Caco-2 (cell line): ENCODE data around the gene PPP6R2. TPM values are rescaled to one million over a fixed set of nuclear protein-coding genes. Genes with fewer than 3 reads are reported as not detected.

Source experiments
- BruUV-seq: library from RNA; stranded (reverse); fragments of 400-500 nt; replicated peaks from 2 replicates; lab custom pipeline; 2021; lab: Mats Ljungman, UMichigan
- CTCF ChIA-PET: fragments of 300-600 bp; sonication (Branson Sonifier 250); formaldehyde crosslinking; loops from one replicate; lab custom pipeline; 2022; ENCODE audit warnings: antibody characterized with exemption; lab: Charles Lee
- POLR2A ChIA-PET: fragments of 300-600 bp; sonication (Branson Sonifier 250); formaldehyde crosslinking; loops from one replicate; lab custom pipeline; 2022; ENCODE audit warnings: antibody characterized with exemption; lab: Charles Lee
- DNase-seq, 2 experiments: peaks; one replicate each; pipeline versions ENCODE4 v3.0.0 to v3.0.0-alpha.2; 2020 to 2022
- H3K27me3 ChIP-seq: replicated peaks from 2 replicates; pipeline ENCODE4 v1.6.0; 2011; ENCODE audit warnings: low read length; ENCODE audit not compliant: control insufficient read depth, insufficient read depth
- H3K36me3 ChIP-seq: 2 replicates; pipeline ENCODE4 v1.5.1; 2011; ENCODE audit warnings: low read length; ENCODE audit not compliant: control insufficient read depth, insufficient read depth
- H3K4me1 ChIP-seq: fragments of 250-450 bp; sonication (Bioruptor Pico); 2 replicates; pipeline ENCODE4 v1.5.1; 2020; ENCODE audit warnings: mild to moderate bottlenecking
- H3K4me3 ChIP-seq: 2 replicates; pipeline ENCODE4 v1.5.1; 2011; ENCODE audit warnings: low read depth, mild to moderate bottlenecking, control low read depth, low read length
- H3K9me3 ChIP-seq: fragments of 250-450 bp; sonication (Bioruptor Pico); 2 replicates; pipeline ENCODE4 v1.5.1; 2020; ENCODE audit warnings: mild to moderate bottlenecking, moderate library complexity
- H3K27ac Mint-ChIP-seq: one replicate; pipeline ENCODE4 v1.8.0; 2022; ENCODE audit warnings: mixed read lengths; ENCODE audit not compliant: unreplicated experiment
- H3K27me3 Mint-ChIP-seq: one replicate; pipeline ENCODE4 v1.8.0; 2022; ENCODE audit warnings: mixed read lengths; ENCODE audit not compliant: insufficient read depth, unreplicated experiment
- H3K36me3 Mint-ChIP-seq: one replicate; pipeline ENCODE4 v1.8.0; 2022; ENCODE audit warnings: mild to moderate bottlenecking, mixed read lengths; ENCODE audit not compliant: insufficient read depth, unreplicated experiment
- H3K4me1 Mint-ChIP-seq: one replicate; pipeline ENCODE4 v1.8.0; 2022; ENCODE audit warnings: low read depth, mixed read lengths; ENCODE audit not compliant: unreplicated experiment
- H3K4me3 Mint-ChIP-seq: one replicate; pipeline ENCODE4 v1.8.0; 2022; ENCODE audit warnings: mild to moderate bottlenecking, moderate library complexity, mixed read lengths; ENCODE audit not compliant: unreplicated experiment
- H3K9me3 Mint-ChIP-seq: one replicate; pipeline ENCODE4 v1.8.0; 2022; ENCODE audit warnings: mixed read lengths; ENCODE audit not compliant: unreplicated experiment
- intact Hi-C: fragments of 100-400 bp; cut with micrococcal nuclease; formaldehyde crosslinking; loops from one replicate; pipeline ENCODE4 v1.10.0; 2022; ENCODE audit not compliant: unreplicated experiment
- total RNA-seq: library from RNA; stranded (reverse); gene quantifications from 2 replicates; pipeline ENCODE4 v1.2.3, GENCODE V29; 2022
- TF ChIP-seq, protein P1 (sequence below), 2 experiments: fragments of 200-600 bp in 1 of 2; IDR thresholded peaks; 1 replicate in 1 of 2; 2 replicates in 1 of 2; pipeline versions ENCODE4 v1.5.1 to v1.8.0; 2011 to 2022; ENCODE audit warnings: antibody characterized with exemption in 1 of 2, control low read depth in 1 of 2, inconsistent platforms in 1 of 2, low read depth in 1 of 2, low read length in 1 of 2, mild to moderate bottlenecking in 1 of 2, moderate library complexity in 1 of 2; ENCODE audit not compliant: insufficient read depth in 1 of 2, severe bottlenecking in 1 of 2, unreplicated experiment in 1 of 2

The PPP6R2 gene
- total RNA-seq, 1 experiment from 2014 or later, result 60.7 TPM

DNA sequence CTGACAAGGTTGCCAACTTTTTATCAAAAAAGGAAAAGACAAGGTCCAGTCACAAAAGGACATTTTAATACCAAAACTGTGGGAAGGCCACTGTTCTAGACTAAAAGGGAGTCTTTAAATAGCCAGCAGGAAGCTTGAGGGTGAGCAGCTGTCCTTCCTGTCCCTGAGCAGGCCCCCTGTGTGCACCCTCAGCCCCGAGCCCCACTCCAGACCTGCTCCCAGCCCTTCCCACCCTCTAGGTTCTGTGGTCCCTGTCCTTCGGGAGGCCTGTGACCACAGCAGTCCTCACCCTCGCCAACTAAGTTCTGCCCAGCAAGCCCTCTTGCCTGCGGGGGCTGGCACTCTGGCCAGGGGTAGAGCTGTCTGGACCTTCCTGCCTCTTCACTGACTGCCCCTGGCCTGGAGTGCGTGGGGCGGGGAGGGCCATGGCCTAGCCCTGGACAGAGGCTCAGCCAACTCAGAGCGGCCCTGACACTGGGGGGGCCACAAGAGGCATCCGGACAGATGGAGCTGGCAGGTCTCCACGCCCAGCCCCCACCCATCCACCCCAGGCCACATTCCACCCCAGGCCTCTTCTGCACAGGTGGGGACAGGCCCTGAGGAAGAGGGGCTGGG is 34.0 kb upstream of the PPP6R2 start:
- peak overlapping the region; percentile 60 for H3K4me3 Mint-ChIP-seq
- no TSS peak for BruUV-seq

DNA sequence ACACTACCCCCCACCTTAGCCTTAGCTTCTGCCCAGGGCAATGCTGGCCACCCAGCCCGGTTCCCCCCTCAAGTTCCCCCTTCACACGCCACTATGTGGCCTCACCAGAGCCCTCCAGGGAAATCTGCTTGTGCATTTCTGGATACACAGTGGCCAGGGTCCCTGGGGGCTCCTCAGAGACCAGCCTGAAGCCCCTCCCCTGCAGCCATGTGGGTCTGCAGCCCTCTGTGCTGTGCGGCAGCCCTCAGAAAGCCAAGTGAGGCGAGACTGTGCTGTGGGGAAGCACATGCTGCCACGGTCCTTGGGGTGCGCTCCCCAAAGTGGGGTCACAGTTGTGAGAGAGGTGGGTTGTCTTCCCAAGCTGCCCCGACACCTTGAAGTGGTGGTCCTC is 33.5 kb upstream of the PPP6R2 start:
- H3K9me3 ChIP-seq, result no peaks in the 10 kb centered on the region
- peaks cover 21% of the 10 kb centered on the region for H3K4me1 ChIP-seq
- Mint-ChIP-seq H3K27me3 (no peaks in the 10 kb centered on the region), H3K36me3 (no peaks in the 10 kb centered on the region), H3K4me1 (peaks cover 6% of the 10 kb centered on the region), H3K9me3 (no peaks in the 10 kb centered on the region), H3K4me3 (no peak overlapping the region), H3K27ac (no peak overlapping the region)
- no TSS peak for BruUV-seq
- TF ChIP-seq, protein P1, sequence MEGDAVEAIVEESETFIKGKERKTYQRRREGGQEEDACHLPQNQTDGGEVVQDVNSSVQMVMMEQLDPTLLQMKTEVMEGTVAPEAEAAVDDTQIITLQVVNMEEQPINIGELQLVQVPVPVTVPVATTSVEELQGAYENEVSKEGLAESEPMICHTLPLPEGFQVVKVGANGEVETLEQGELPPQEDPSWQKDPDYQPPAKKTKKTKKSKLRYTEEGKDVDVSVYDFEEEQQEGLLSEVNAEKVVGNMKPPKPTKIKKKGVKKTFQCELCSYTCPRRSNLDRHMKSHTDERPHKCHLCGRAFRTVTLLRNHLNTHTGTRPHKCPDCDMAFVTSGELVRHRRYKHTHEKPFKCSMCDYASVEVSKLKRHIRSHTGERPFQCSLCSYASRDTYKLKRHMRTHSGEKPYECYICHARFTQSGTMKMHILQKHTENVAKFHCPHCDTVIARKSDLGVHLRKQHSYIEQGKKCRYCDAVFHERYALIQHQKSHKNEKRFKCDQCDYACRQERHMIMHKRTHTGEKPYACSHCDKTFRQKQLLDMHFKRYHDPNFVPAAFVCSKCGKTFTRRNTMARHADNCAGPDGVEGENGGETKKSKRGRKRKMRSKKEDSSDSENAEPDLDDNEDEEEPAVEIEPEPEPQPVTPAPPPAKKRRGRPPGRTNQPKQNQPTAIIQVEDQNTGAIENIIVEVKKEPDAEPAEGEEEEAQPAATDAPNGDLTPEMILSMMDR (IDR thresholded peaks at IDR 0.05; ENCODE audit: insufficient read depth in 1 of 2, low read depth in 1 of 2, low read length in 1 of 2, severe bottlenecking in 1 of 2, unreplicated experiment in 1 of 2), result no peak
- ChIA-PET POLR2A (interaction anchor here (1.0 kb wide), 1 partner anchor 16 kb away, joined by 9 read pairs; no protein-coding TSS in a partner anchor), CTCF (no interaction called here)
- DNase-seq, result no peak
- intact Hi-C loops, result no loop called here
- H3K27me3 ChIP-seq, result no peaks in the 10 kb centered on the region
- H3K4me3 ChIP-seq, result no peak overlapping the region
- no peaks in the 10 kb centered on the region; the same call in 1 of the 2 replicates for H3K36me3 ChIP-seq

More for the DNA sequence above, 34.0 kb upstream of the PPP6R2 start:
- H3K36me3 Mint-ChIP-seq, result peaks cover 4% of the 10 kb centered on the region
- no peak overlapping the region for H3K4me3 ChIP-seq
- intact Hi-C loops, result no loop called here
- H3K36me3 ChIP-seq, result no peaks in the 10 kb centered on the region; the same call in 1 of the 2 replicates
- no peaks in the 10 kb centered on the region for H3K9me3 Mint-ChIP-seq
- no peak for DNase-seq
- CTCF ChIA-PET, result no interaction called here
- H3K9me3 ChIP-seq, result no peaks in the 10 kb centered on the region
- no peak overlapping the region for H3K27ac Mint-ChIP-seq
- H3K4me1 Mint-ChIP-seq, result peaks cover 11% of the 10 kb centered on the region
- H3K27me3 ChIP-seq, result no peaks in the 10 kb centered on the region
- POLR2A ChIA-PET, result interaction anchor here (1.0 kb wide), 1 partner anchor 16 kb away, joined by 9 read pairs; no protein-coding TSS in a partner anchor
- H3K27me3 Mint-ChIP-seq, result no peaks in the 10 kb centered on the region
- H3K4me1 ChIP-seq, result peaks cover 25% of the 10 kb centered on the region
- TF ChIP-seq, protein P1 (IDR thresholded peaks at IDR 0.05; ENCODE audit: insufficient read depth in 1 of 2, low read depth in 1 of 2, low read length in 1 of 2, severe bottlenecking in 1 of 2, unreplicated experiment in 1 of 2), result no peak

DNA sequence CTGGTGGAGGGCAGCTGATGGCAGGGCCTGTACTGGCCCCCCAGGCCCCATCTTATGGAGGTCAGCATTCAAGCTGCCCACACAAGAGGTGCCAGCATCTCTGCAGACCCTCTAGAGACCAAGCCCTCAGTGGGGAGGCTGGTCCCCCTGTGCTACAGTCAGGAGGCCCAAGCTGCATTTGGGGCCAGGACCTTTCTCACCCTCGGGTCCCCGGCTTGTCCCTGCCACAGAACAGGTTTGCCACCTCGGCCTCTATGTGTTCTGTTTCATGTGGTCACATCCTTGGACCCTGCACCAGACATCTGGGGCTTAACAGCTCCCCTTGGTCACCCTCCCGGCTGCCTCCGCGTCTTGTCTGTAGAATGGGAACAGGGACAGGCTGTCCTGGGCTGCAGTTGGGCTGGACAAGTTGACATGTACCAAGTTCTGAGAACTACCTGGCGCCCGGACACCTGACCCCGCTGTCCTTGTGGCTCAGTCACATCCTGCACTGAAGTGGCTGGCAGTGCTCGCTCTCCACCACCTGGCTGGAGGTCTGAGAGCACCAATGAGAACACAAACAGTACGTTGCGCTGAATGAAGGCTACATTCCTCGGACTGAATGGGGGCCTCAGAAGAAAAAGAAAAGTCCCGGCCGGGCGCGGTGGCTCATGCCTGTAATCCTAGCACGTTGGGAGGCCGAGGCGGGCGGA is 33.0 kb upstream of the PPP6R2 start:
- H3K36me3 ChIP-seq, result no peaks in the 10 kb centered on the region
- Mint-ChIP-seq H3K27me3 (no peaks in the 10 kb centered on the region), H3K36me3 (no peaks in the 10 kb centered on the region), H3K27ac (no peak overlapping the region), H3K9me3 (no peaks in the 10 kb centered on the region), H3K4me1 (peaks cover 6% of the 10 kb centered on the region), H3K4me3 (no peak overlapping the region)
- peaks cover 15% of the 10 kb centered on the region for H3K4me1 ChIP-seq
- intact Hi-C loops, result no loop called here
- no peak overlapping the region for H3K4me3 ChIP-seq
- H3K9me3 ChIP-seq, result no peaks in the 10 kb centered on the region
- TF ChIP-seq, protein P1 (IDR thresholded peaks at IDR 0.05; ENCODE audit: insufficient read depth in 1 of 2, low read depth in 1 of 2, low read length in 1 of 2, severe bottlenecking in 1 of 2, unreplicated experiment in 1 of 2), result no peak
- no peak for DNase-seq
- ChIA-PET POLR2A (no interaction called here), CTCF (no interaction called here)
- H3K27me3 ChIP-seq, result no peaks in the 10 kb centered on the region
- no TSS peak for BruUV-seq
